GM12878 (cell line): ENCODE results near the gene PGAP6. TPM values are rescaled to one million over a fixed set of nuclear protein-coding genes. Genes with fewer than 3 reads are reported as not detected.
A peak's percentile ranks its signal among the peaks of the same experiment; 100 is the strongest.

ENCODE experiments used
- ATAC-seq: fragments of 200-7000 bp; cut with Tn5 transposase; 3 replicates; pipeline ENCODE4 v1.9.1; 2020; ENCODE audit warnings: mild to moderate bottlenecking, moderate library complexity
- BruUV-seq: library from RNA; stranded (reverse); fragments of 400-500 nt; replicated peaks from 2 replicates; lab custom pipeline; 2021; lab: Mats Ljungman, UMichigan
- CTCF ChIA-PET: fragments of 300-600 bp; sonication (Branson Sonifier 250); formaldehyde crosslinking; extraction: SDS; loops from one replicate; lab custom pipeline; 2021; ENCODE audit warnings: inconsistent platforms; lab: Yijun Ruan, JAX
- POLR2A ChIA-PET: fragments of 350-600 bp; formaldehyde crosslinking; extraction: SDS; loops from one replicate; lab custom pipeline; 2021; ENCODE audit warnings: inconsistent platforms; lab: Charles Lee
- RAD21 ChIA-PET: fragments of 300-600 bp; sonication (Branson Sonifier 250); formaldehyde crosslinking; loops from one replicate; lab custom pipeline; 2023; ENCODE audit warnings: antibody characterized with exemption; ENCODE audit not compliant: unreplicated experiment; lab: Charles Lee
- SMC1A ChIA-PET: fragments of 300-600 bp; sonication (Branson Sonifier 250); formaldehyde crosslinking; loops from one replicate; lab custom pipeline; 2023; ENCODE audit not compliant: unreplicated experiment, uncharacterized antibody; lab: Charles Lee
- DNase-seq: peaks from one replicate; pipeline ENCODE4 v3.0.0-alpha.2; 2011; ENCODE audit warnings: low read depth, low spot score
- FAIRE-seq: peaks from 3 replicates; lab custom pipeline; 2011; peaks lifted over from hg19 to GRCh38; lab: Jason Lieb, UNC
- H2AFZ ChIP-seq: 2 replicates; pipeline ENCODE4 v1.6.0; 2011; ENCODE audit warnings: low read depth, low read length, control low read depth; ENCODE audit not compliant: control insufficient read depth
- H3K27ac ChIP-seq: 2 replicates; pipeline ENCODE4 v1.5.1; 2011; ENCODE audit warnings: control low read depth; ENCODE audit not compliant: control insufficient read depth, insufficient read depth
- H3K27me3 ChIP-seq, 2 experiments: replicated peaks in 1 of 2; 2 replicates each; pipeline versions ENCODE4 v1.6.0 to v1.6.1; 2011; ENCODE audit warnings: low read length in 1 of 2; ENCODE audit not compliant: control insufficient read depth in 2 of 2, insufficient read depth in 2 of 2
- H3K36me3 ChIP-seq, 2 experiments: 2 replicates each; pipeline ENCODE4 v1.5.1; 2011; ENCODE audit warnings: low read length in 1 of 2; ENCODE audit not compliant: control insufficient read depth in 2 of 2, insufficient read depth in 2 of 2
- H3K4me1 ChIP-seq: 2 replicates; pipeline ENCODE4 v1.6.1; 2011; ENCODE audit warnings: mild to moderate bottlenecking, low read length, moderate library complexity, mixed read lengths; ENCODE audit not compliant: control insufficient read depth, insufficient read depth
- H3K4me2 ChIP-seq: 2 replicates; pipeline ENCODE4 v1.6.0; 2011; ENCODE audit warnings: control low read depth; ENCODE audit not compliant: control insufficient read depth, insufficient read depth
- H3K4me3 ChIP-seq: fragments of 200-600 bp; sonication (generic); 2 replicates; pipeline ENCODE4 v1.5.1; 2016
- H3K79me2 ChIP-seq: 2 replicates; pipeline ENCODE4 v1.6.0; 2011; ENCODE audit warnings: low read length; ENCODE audit not compliant: control insufficient read depth, insufficient read depth
- H3K9ac ChIP-seq: 2 replicates; pipeline ENCODE4 v1.8.0; 2011; ENCODE audit warnings: low read length, control low read depth, mixed read lengths; ENCODE audit not compliant: control insufficient read depth, insufficient read depth
- H3K9me3 ChIP-seq: replicated peaks from 3 replicates; pipeline ENCODE4 v1.5.1; 2011; ENCODE audit warnings: mild to moderate bottlenecking, low read length; ENCODE audit not compliant: control insufficient read depth, insufficient read depth
- H4K20me1 ChIP-seq: 2 replicates; pipeline ENCODE4 v1.6.0; 2011; ENCODE audit not compliant: control insufficient read depth, insufficient read depth
- BHLHE40 ChIP-seq, 2 experiments: fragments of 450-650 bp in 1 of 2; IDR thresholded peaks; 2 replicates each; pipeline ENCODE4 v1.6.1; 2011 to 2017; ENCODE audit warnings: low read depth in 2 of 2, borderline replicate concordance in 1 of 2, improper control_type of control experiment in 1 of 2, low read length in 1 of 2, mild to moderate bottlenecking in 1 of 2
- BMI1 ChIP-seq: fragments of 450-650 bp; IDR thresholded peaks from 2 replicates; pipeline ENCODE4 v1.6.1; 2016; ENCODE audit warnings: mild to moderate bottlenecking, moderate library complexity, borderline replicate concordance
- CREM ChIP-seq: IDR thresholded peaks from 2 replicates; pipeline ENCODE4 v1.6.1; 2014; ENCODE audit warnings: antibody characterized with exemption, low read depth
- E2F8 ChIP-seq: fragments of 450-650 bp; IDR thresholded peaks from 2 replicates; pipeline ENCODE4 v1.6.1; 2018; ENCODE audit warnings: mild to moderate bottlenecking, low read depth, moderate library complexity; ENCODE audit not compliant: partially characterized antibody
- EED ChIP-seq: sonication (generic); IDR thresholded peaks from 2 replicates; pipeline ENCODE4 v1.6.1; 2016; ENCODE audit warnings: antibody characterized with exemption, low read depth
- EZH2 ChIP-seq: IDR thresholded peaks from 2 replicates; pipeline ENCODE4 v1.6.1; 2012; ENCODE audit warnings: low read depth, mild to moderate bottlenecking, control low read depth, inconsistent platforms, low read length, borderline replicate concordance; ENCODE audit not compliant: control insufficient read depth
- IKZF1 ChIP-seq: fragments of 450-650 bp; conservative IDR thresholded peaks from 2 replicates; pipeline ENCODE4 v1.6.1; 2017; ENCODE audit warnings: antibody characterized with exemption, mild to moderate bottlenecking
- MTA2 ChIP-seq: fragments of 450-650 bp; IDR thresholded peaks from 2 replicates; pipeline ENCODE4 v1.6.1; 2016; ENCODE audit warnings: low read depth, mild to moderate bottlenecking, moderate library complexity
- NBN ChIP-seq: fragments of 450-650 bp; IDR thresholded peaks from 2 replicates; pipeline ENCODE4 v1.6.1; 2016
- NFXL1 ChIP-seq: fragments of 450-650 bp; IDR thresholded peaks from 2 replicates; pipeline ENCODE4 v1.6.1; 2017; ENCODE audit warnings: antibody characterized with exemption, mild to moderate bottlenecking, borderline replicate concordance
- RUNX3 ChIP-seq: IDR thresholded peaks from 2 replicates; pipeline ENCODE4 v1.6.1; 2012; ENCODE audit warnings: low read length, inconsistent platforms
- SMARCA5 ChIP-seq: fragments of 450-650 bp; IDR thresholded peaks from 2 replicates; pipeline ENCODE4 v1.6.1; 2017; ENCODE audit warnings: mild to moderate bottlenecking
- WGBS: methylation state at CpG from one replicate; pipeline ENCODE4 v1.1.6; 2016; ENCODE audit warnings: low lambda C conversion rate; ENCODE audit not compliant: insufficient replicate concordance, insufficient coverage; ENCODE audit errors: missing lambda C conversion rate; 5-methylcytosine and 5-hydroxymethylcytosine counted together
- in situ Hi-C: fragments of 300-500 bp; cut with MboI; formaldehyde crosslinking; loops from 9 replicates; pipeline ENCODE4 v1.14.3; 2018; ENCODE audit warnings: mixed read lengths
- intact Hi-C: fragments of 100-400 bp; cut with micrococcal nuclease; formaldehyde crosslinking; loops from one replicate; pipeline ENCODE4 v1.14.2; 2022; ENCODE audit not compliant: unreplicated experiment
- polyA plus RNA-seq, 11 experiments: library from polyadenylated mRNA; depleted of rRNA in 4 of 11; unstranded in 6 of 11; stranded (reverse) in 5 of 11; fragments of >200 nt; fragmentation: Nextera tagmentation in 4 of 11; fragmentation: Illumina TruSeq in 1 of 11; extraction: Ambion mirVana in 4 of 11; extraction: Trizol in 1 of 11; gene quantifications; 1 replicate in 1 of 11; 2 replicates in 10 of 11; pipeline versions ENCODE4 v1.2.1 to v1.2.3, GENCODE V29; 2011 to 2016; ENCODE audit warnings: inconsistent platforms in 2 of 11, missing spikeins in 2 of 11, low read depth in 1 of 11
- total RNA-seq, 4 experiments: library from RNA; depleted of rRNA in 3 of 4; stranded (reverse); fragments of >200 nt in 3 of 4; fragmentation: Illumina TruSeq in 1 of 4; extraction: Trizol in 1 of 4; gene quantifications; 2 replicates each; pipeline versions ENCODE4 v1.2.1 to v1.2.3, GENCODE V29; 2013 to 2021
- TF ChIP-seq, protein P1 (sequence below): IDR thresholded peaks from 2 replicates; pipeline ENCODE4 v1.6.1; 2011; ENCODE audit warnings: borderline replicate concordance, low read depth, mild to moderate bottlenecking, moderate library complexity, mixed read lengths, low read length; ENCODE audit not compliant: insufficient read depth; ENCODE audit errors: extremely low read length

Gene PGAP6
- total and polyA plus RNA-seq, 10 of the 15 experiments (the other 5 are each of a cell fraction or from before 2014, with no cell fraction given) = 0.76 to 48.8 (median 18.4) TPM

GRCh38 chr16:396605-397004 is 14.8 kb upstream of the PGAP6 start:
- FAIRE-seq (peak; percentile 80), DNase-seq (no peak), ATAC-seq (no peak)
- peak; percentile 32 to 46; a peak in 1 of 4 replicates for TF ChIP-seq BHLHE40 (IDR thresholded peaks at IDR 0.05; ENCODE audit: borderline replicate concordance in 1 of 2, low read depth in 2 of 2, low read length in 1 of 2)
- 0 out of 2 replicates have a peak, but pooled peaks have one; percentile 4 for TF ChIP-seq IKZF1
- TF ChIP-seq MTA2 = peak; percentile 27; the same call in 1 of the 2 replicates
- peak; percentile 26; the same call in 1 of the 2 replicates for TF ChIP-seq SMARCA5
- TF ChIP-seq EED = peak; percentile 57; the same call in 1 of the 2 replicates
- TF ChIP-seq E2F8 = peak; percentile 48
- TF ChIP-seq NBN = 0 out of 2 replicates have a peak, but pooled peaks have one; percentile 36
- TF ChIP-seq NFXL1 = no peak
- no peak for TF ChIP-seq BMI1
- peak; percentile 61 for TF ChIP-seq RUNX3
- 0 out of 2 replicates have a peak, but pooled peaks have one; percentile 12 for TF ChIP-seq CREM
- TF ChIP-seq EZH2 = no peak
- TF ChIP-seq, protein P1, sequence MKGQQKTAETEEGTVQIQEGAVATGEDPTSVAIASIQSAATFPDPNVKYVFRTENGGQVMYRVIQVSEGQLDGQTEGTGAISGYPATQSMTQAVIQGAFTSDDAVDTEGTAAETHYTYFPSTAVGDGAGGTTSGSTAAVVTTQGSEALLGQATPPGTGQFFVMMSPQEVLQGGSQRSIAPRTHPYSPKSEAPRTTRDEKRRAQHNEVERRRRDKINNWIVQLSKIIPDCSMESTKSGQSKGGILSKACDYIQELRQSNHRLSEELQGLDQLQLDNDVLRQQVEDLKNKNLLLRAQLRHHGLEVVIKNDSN = peak; percentile 15
- SMC1A ChIA-PET = no interaction called here
- no peaks in the 10 kb centered on the region for H3K27me3 ChIP-seq
- H4K20me1 ChIP-seq = no peaks in the 10 kb centered on the region
- peak overlapping the region; percentile 71 for H2AFZ ChIP-seq
- H3K36me3 ChIP-seq = no peaks in the 10 kb centered on the region
- no peaks in the 10 kb centered on the region; the same call in 2 of the 3 replicates for H3K9me3 ChIP-seq
- peak overlapping the region; percentile 82 for H3K4me2 ChIP-seq
- POLR2A ChIA-PET = interaction anchor here (0.6 to 2.0 kb wide), 2 partner anchors 14 to 26 kb away, joined by 4 to 5 read pairs; partner anchors contain the start of gene MRPL28
- BruUV-seq = no TSS peak
- in situ Hi-C loops (loop anchor here (10.0 kb wide), 1 partner anchor 268 kb away; the partner anchor contains the start of gene RHOT2), intact Hi-C loops (loop anchor here (10.0 kb wide), 2 partner anchors 98 to 268 kb away; partner anchors contain the start of gene RHOT2)
- CTCF ChIA-PET = no interaction called here
- peaks cover 2% of the 10 kb centered on the region; the same call in 1 of the 2 replicates for H3K79me2 ChIP-seq
- peak overlapping the region; percentile 54; the same call in 1 of the 2 replicates for H3K4me3 ChIP-seq
- peak overlapping the region; percentile 54; the same call in 1 of the 2 replicates for H3K9ac ChIP-seq
- no peak overlapping the region for H3K27ac ChIP-seq
- peaks cover 14% of the 10 kb centered on the region; the same call in 1 of the 2 replicates for H3K4me1 ChIP-seq
- RAD21 ChIA-PET = no interaction called here
- under 1% methylated on average over 22 of the region's 22 CpGs for WGBS
